Fibroblast of the aortic adventitia (primary cell): ENCODE measurements around the gene TMCC2. TPM values are rescaled to one million over a fixed set of nuclear protein-coding genes. Genes with fewer than 3 reads are reported as not detected.

ENCODE experiments used
- DNase-seq: peaks from one replicate; pipeline ENCODE4 v3.0.0-alpha.2; 2010; ENCODE audit warnings: low read depth
- H3K4me3 ChIP-seq: 2 replicates; pipeline ENCODE4 v1.5.1; 2011; ENCODE audit warnings: low read depth, mild to moderate bottlenecking, control low read depth, low read length, moderate library complexity
- CTCF ChIP-seq: IDR thresholded peaks from 2 replicates; pipeline ENCODE4 v1.5.1; 2011; ENCODE audit warnings: mild to moderate bottlenecking, low read length, control low read depth, inconsistent platforms; ENCODE audit not compliant: insufficient read depth
- total RNA-seq: library from RNA; depleted of rRNA; stranded (reverse); fragments of >200 nt; gene quantifications from 2 replicates; pipeline ENCODE4 v1.2.3, GENCODE V29; 2012; ENCODE audit warnings: low replicate concordance

TMCC2 gene
- total RNA-seq, 1 donor, result 2.5 TPM

DNA sequence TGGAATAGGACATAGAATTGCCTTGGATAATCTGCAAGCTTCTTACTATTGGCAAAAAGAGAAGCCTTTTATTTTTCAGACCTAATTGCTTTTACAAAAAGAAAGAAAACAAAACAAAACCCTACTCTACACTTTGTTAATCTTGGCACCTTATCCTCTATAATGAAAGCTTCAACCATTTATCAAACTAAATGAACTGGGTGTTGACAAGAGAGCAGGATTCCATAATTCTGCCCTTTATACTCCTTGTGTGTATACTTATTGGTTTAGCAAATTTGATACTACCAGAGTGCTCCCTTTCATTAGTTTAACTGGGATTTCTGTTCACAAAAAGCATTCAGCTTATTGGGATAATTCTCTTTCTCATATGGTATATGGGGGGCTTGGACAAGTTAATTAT, 3.0 kb upstream of the TMCC2 start:
- DNase-seq, result no peak
- H3K4me3 ChIP-seq, result no peak overlapping the region
- TF ChIP-seq CTCF, result no peak

GRCh38 chr1:205225901-205226765, 1.6 kb upstream of the TMCC2 start:
- no peak for TF ChIP-seq CTCF
- no peak overlapping the region for H3K4me3 ChIP-seq
- no peak for DNase-seq

GRCh38 chr1:205226868-205227583, 720 bp upstream of the TMCC2 start:
- H3K4me3 ChIP-seq, result peak overlapping the region; percentile 79
- TF ChIP-seq CTCF, result peak; percentile 40
- DNase-seq, result peak; percentile 77

DNA sequence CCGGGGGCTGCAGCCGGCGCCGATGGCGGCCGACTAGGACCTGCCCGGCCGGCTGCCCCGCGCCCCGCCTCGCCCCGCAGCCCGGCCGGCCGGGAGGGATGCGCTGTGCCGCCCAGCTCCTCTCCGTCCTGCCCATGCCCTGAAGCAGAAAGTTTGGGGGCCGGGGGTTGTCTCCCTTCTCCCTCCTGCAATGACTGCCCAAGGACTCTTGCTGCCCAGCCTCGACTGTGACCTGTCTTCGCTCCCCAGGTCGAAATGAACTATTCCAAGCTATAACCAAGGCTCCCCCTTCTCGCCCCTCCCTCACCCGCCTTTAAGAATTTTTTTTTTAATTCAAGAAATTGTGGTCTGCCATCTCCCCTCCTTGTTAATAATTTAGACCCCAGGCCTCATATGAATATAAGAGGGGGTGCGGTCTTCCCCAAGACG, 361 bp downstream of the TMCC2 start:
- no peak for TF ChIP-seq CTCF
- no peak for DNase-seq
- H3K4me3 ChIP-seq, result peak overlapping the region; percentile 79

DNA sequence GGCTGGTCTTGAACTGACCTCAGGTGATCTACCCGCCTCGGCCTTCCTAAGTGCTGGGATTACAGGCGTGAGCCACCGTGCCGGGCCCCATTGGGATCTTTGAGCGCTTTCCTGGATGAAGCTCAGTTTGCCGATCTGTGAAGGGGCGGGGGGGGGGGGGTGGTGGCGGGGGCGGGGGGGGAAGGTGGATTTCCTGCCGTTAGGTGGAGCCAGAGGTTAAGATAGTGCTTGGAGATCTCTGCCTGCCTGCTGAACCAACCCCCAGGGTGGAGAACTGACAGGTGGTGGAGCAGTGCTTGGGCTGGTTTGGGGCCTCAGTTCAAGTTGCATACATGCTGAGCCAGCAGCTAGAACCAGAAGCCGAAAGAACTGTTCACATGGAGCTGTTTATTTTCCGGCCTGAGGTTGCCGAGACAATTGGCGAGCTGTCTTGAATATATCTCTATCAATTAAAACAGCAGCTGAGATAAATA, 1.7 kb downstream of the TMCC2 start:
- TF ChIP-seq CTCF, result peak; percentile 30
- H3K4me3 ChIP-seq, result peak overlapping the region; percentile 40
- DNase-seq, result peak; percentile 59

DNA sequence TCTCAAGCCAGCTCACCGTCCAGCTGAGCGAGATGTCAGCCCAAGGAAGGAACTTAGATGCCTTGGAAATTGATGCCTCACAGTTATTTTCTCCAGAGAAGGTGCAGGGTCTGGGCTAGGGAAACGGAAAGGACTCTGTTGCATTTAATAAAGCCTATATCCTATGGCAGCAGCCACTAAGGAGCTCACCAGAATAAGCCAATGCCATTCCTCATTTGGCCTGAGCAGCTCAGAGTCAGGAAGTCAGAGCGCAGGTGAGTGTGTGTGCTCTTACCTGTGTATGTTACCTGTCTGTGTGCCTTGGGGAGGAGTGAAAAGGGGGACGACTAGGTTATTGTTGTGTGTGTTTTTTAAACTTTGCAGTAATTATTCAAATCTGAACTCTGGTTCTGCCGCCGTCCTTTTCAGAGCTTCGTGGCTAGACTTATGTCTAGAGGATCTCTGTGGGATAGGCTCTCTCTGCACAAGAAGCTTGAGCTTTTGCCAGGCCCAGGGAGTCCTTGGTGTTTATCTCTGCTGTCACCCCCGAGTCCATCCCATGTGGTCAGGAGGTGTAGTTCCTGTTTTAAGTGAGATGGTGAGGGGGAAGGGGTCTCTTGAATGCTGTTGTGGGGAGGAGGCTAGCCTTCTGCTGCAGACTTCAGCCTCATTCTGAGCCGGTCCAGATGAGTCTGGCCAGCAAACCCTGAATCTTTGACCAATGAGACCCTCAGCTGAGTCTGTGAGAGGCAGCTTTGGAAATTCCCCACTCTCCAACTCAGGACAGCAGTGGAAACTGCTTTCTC, 2.4 kb downstream of the TMCC2 start:
- no peak for TF ChIP-seq CTCF
- no peak for DNase-seq
- no peak overlapping the region for H3K4me3 ChIP-seq
